HepG2 (cell line): Measurements from ENCODE around the gene SEPTIN2.

Experiments used
- AGO1 ChIP-seq: fragments of 200-400 bp; formaldehyde crosslinking; IDR thresholded peaks from 2 replicates; pipeline ENCODE4 v1.6.1; 2017; ENCODE audit warnings: mild to moderate bottlenecking, low read depth, low read length, moderate library complexity; ENCODE audit not compliant: poor library complexity, severe bottlenecking
- ARID2 ChIP-seq: sonication (generic); formaldehyde crosslinking; IDR thresholded peaks from 2 replicates; pipeline ENCODE4 v1.8.1; 2022; ENCODE audit warnings: mild to moderate bottlenecking, missing genetic modification reagents, borderline replicate concordance
- BRCA1 ChIP-seq: sonication (generic); formaldehyde crosslinking; IDR thresholded peaks from 2 replicates; pipeline ENCODE4 v1.4.0; 2020; ENCODE audit warnings: missing genetic modification reagents
- FOXK2 ChIP-seq: fragments of 450-650 bp; IDR thresholded peaks from 2 replicates; pipeline ENCODE4 v1.6.1; 2016
- FOXM1 ChIP-seq: sonication (generic); formaldehyde crosslinking; IDR thresholded peaks from 2 replicates; pipeline ENCODE4 v1.5.0; 2020; ENCODE audit warnings: missing genetic modification reagents
- HNRNPK ChIP-seq: fragments of 200-400 bp; formaldehyde crosslinking; IDR thresholded peaks from 2 replicates; pipeline ENCODE4 v1.6.1; 2018; ENCODE audit warnings: low read length, low read depth, moderate library complexity, mild to moderate bottlenecking; ENCODE audit not compliant: poor library complexity, severe bottlenecking
- POLR2A ChIP-seq, 2 experiments: IDR thresholded peaks; 2 replicates each; pipeline ENCODE4 v1.6.1; 2011; ENCODE audit warnings: low read depth in 2 of 2, low read length in 2 of 2, mild to moderate bottlenecking in 1 of 2, moderate library complexity in 1 of 2; ENCODE audit not compliant: insufficient read depth in 1 of 2
- ZNF10 ChIP-seq: sonication (generic); formaldehyde crosslinking; IDR thresholded peaks from 2 replicates; pipeline ENCODE4 v1.4.0; 2020; ENCODE audit warnings: mild to moderate bottlenecking, low read depth, missing genetic modification reagents, borderline replicate concordance
- TF ChIP-seq, protein P1 (sequence below): sonication (generic); formaldehyde crosslinking; IDR thresholded peaks from 2 replicates; pipeline ENCODE4 v1.5.0; 2020; ENCODE audit warnings: mild to moderate bottlenecking, missing genetic modification reagents, moderate library complexity
- TF ChIP-seq, protein P2 (sequence below): sonication (generic); formaldehyde crosslinking; IDR thresholded peaks from 2 replicates; pipeline ENCODE4 v1.4.0; 2020; ENCODE audit warnings: missing genetic modification reagents, borderline replicate concordance

DNA sequence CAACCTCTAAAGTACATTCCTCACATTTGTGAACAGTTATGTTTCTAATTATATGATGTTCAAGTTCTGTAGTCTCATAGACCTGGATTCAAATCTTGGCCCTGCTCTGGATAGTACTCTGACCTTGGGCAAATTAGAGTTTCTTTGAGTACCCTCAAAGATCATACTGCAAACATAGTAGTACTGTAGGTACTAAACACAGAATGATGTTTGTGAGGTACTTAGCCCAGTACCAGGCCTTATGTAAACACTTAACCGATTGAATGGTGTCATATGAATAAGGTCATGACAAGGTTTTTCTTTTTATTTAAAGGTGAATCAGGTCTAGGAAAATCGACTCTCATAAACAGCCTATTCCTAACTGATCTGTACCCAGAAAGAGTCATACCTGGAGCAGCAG, 19.1 kb downstream of the SEPTIN2 start:
- TF ChIP-seq ARID2 = no peak
- TF ChIP-seq FOXM1 (CRISPR knock-in tag) = no peak
- TF ChIP-seq, protein P1, sequence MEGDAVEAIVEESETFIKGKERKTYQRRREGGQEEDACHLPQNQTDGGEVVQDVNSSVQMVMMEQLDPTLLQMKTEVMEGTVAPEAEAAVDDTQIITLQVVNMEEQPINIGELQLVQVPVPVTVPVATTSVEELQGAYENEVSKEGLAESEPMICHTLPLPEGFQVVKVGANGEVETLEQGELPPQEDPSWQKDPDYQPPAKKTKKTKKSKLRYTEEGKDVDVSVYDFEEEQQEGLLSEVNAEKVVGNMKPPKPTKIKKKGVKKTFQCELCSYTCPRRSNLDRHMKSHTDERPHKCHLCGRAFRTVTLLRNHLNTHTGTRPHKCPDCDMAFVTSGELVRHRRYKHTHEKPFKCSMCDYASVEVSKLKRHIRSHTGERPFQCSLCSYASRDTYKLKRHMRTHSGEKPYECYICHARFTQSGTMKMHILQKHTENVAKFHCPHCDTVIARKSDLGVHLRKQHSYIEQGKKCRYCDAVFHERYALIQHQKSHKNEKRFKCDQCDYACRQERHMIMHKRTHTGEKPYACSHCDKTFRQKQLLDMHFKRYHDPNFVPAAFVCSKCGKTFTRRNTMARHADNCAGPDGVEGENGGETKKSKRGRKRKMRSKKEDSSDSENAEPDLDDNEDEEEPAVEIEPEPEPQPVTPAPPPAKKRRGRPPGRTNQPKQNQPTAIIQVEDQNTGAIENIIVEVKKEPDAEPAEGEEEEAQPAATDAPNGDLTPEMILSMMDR (CRISPR knock-in tag) = no peak
- TF ChIP-seq POLR2A (IDR thresholded peaks at IDR 0.05; ENCODE audit: insufficient read depth in 1 of 2, low read depth in 2 of 2, low read length in 2 of 2) = no peak
- TF ChIP-seq, protein P2, sequence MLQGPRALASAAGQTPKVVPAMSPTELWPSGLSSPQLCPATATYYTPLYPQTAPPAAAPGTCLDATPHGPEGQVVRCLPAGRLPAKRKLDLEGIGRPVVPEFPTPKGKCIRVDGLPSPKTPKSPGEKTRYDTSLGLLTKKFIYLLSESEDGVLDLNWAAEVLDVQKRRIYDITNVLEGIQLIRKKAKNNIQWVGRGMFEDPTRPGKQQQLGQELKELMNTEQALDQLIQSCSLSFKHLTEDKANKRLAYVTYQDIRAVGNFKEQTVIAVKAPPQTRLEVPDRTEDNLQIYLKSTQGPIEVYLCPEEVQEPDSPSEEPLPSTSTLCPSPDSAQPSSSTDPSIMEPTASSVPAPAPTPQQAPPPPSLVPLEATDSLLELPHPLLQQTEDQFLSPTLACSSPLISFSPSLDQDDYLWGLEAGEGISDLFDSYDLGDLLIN (CRISPR knock-in tag) = no peak
- no peak for TF ChIP-seq AGO1
- TF ChIP-seq FOXK2 = no peak
- no peak for TF ChIP-seq HNRNPK
- TF ChIP-seq ZNF10 (CRISPR knock-in tag) = no peak
- TF ChIP-seq BRCA1 (CRISPR knock-in tag) = no peak
